ENCODE measurements around the gene ADGRD2.

The ADGRD2 gene

GRCh38 chr9:124438091-124438490, 12.2 kb upstream of the ADGRD2 start:
- Histone ChIP-seq H3K4me1 (ENCODE audit: low read length) (no peaks in the 10 kb centered on the region), H3K9ac (ENCODE audit: low read length) (no peak overlapping the region), H3K9me3 (ENCODE audit: insufficient read depth, low read length) (no peaks in the 10 kb centered on the region), H3K4me3 (ENCODE audit: low read length) (no peak overlapping the region), H3K79me2 (ENCODE audit: low read length) (no peaks in the 10 kb centered on the region), H3K27me3 (ENCODE audit: low read depth, low read length) (0 out of 2 replicates have a peak, but pooled peaks cover 6% of the 10 kb centered on the region), H3K4me2 (ENCODE audit: low read length) (no peak overlapping the region), H3K27ac (ENCODE audit: low read length) (no peak overlapping the region), H2AFZ (ENCODE audit: low read depth, low read length) (no peak overlapping the region), H3K36me3 (replicated peaks; ENCODE audit: low read depth, low read length) (no peaks in the 10 kb centered on the region), H4K20me1 (ENCODE audit: insufficient read depth, low read length) (no peaks in the 10 kb centered on the region)
- TF ChIP-seq CTCF (IDR thresholded peaks at IDR 0.05; ENCODE audit: low read depth, low read length) (no peak), EZH2phosphoT487 (IDR thresholded peaks at IDR 0.05; ENCODE audit: low read depth) (no peak)

- TF ChIP-seq CTCF (IDR thresholded peaks at IDR 0.05; ENCODE audit: low read depth, low read length), result no peak
- no peak for TF ChIP-seq EZH2phosphoT487 (IDR thresholded peaks at IDR 0.05; ENCODE audit: low read depth)
- no peaks in the 10 kb centered on the region for H3K79me2 ChIP-seq (ENCODE audit: low read length)
- no peak overlapping the region for H3K4me3 ChIP-seq (ENCODE audit: low read length)
Measured at GRCh38 chr9:124439086-124439485, 11.2 kb upstream of the ADGRD2 start.

DNA sequence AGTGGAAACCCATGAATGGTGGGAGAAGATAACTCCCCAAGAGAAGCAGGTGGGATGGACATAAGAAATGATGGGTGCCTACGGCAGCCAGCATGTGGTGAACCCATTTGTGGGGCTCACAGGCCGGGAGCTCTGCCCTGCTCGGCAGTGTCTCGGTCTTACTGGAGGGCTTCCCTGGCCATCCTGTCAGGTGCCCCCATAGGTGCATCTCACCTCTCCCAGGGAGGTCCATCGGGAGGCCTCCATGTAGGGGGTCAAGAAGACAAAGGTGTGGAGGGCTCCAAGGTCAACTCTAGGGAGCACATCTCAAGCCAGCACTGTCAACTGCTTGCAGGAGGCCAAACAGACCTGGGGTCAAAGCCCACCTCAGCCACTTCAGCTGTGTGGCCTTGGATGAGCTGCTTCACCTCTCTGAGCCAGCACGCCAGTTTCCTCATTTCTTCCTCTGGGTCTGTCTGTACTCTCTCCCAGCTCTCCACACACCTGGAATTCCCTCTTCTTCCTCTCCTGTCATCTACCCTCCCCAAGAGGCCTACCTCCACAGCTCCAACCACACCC, 10.5 kb upstream of the ADGRD2 start:
- H2AFZ ChIP-seq (ENCODE audit: low read depth, low read length), result no peak overlapping the region
- no peak overlapping the region for H3K9ac ChIP-seq (ENCODE audit: low read length)
- no peaks in the 10 kb centered on the region for H4K20me1 ChIP-seq (ENCODE audit: insufficient read depth, low read length)
- no peaks in the 10 kb centered on the region for H3K36me3 ChIP-seq (replicated peaks; ENCODE audit: low read depth, low read length)
- H3K4me1 ChIP-seq (ENCODE audit: low read length), result no peaks in the 10 kb centered on the region
- no peaks in the 10 kb centered on the region for H3K79me2 ChIP-seq (ENCODE audit: low read length)
- H3K4me2 ChIP-seq (ENCODE audit: low read length), result no peak overlapping the region
- no peaks in the 10 kb centered on the region for H3K27me3 ChIP-seq (ENCODE audit: low read depth, low read length)
- no peak overlapping the region for H3K27ac ChIP-seq (ENCODE audit: low read length)
- TF ChIP-seq CTCF (IDR thresholded peaks at IDR 0.05; ENCODE audit: low read depth, low read length) (no peak), EZH2phosphoT487 (IDR thresholded peaks at IDR 0.05; ENCODE audit: low read depth) (no peak)
- no peak overlapping the region for H3K4me3 ChIP-seq (ENCODE audit: low read length)
- no peaks in the 10 kb centered on the region for H3K9me3 ChIP-seq (ENCODE audit: insufficient read depth, low read length)

More at GRCh38 chr9:124439086-124439485, 11.2 kb upstream of the ADGRD2 start:
- H3K36me3 ChIP-seq (replicated peaks; ENCODE audit: low read depth, low read length), result no peaks in the 10 kb centered on the region
- H3K27me3 ChIP-seq (ENCODE audit: low read depth, low read length), result no peaks in the 10 kb centered on the region
- no peaks in the 10 kb centered on the region for H3K9me3 ChIP-seq (ENCODE audit: insufficient read depth, low read length)
- no peaks in the 10 kb centered on the region for H3K4me1 ChIP-seq (ENCODE audit: low read length)
- no peak overlapping the region for H2AFZ ChIP-seq (ENCODE audit: low read depth, low read length)
- no peak overlapping the region for H3K4me2 ChIP-seq (ENCODE audit: low read length)
- H3K9ac ChIP-seq (ENCODE audit: low read length), result no peak overlapping the region
- no peak overlapping the region for H3K27ac ChIP-seq (ENCODE audit: low read length)
- no peaks in the 10 kb centered on the region for H4K20me1 ChIP-seq (ENCODE audit: insufficient read depth, low read length)

DNA sequence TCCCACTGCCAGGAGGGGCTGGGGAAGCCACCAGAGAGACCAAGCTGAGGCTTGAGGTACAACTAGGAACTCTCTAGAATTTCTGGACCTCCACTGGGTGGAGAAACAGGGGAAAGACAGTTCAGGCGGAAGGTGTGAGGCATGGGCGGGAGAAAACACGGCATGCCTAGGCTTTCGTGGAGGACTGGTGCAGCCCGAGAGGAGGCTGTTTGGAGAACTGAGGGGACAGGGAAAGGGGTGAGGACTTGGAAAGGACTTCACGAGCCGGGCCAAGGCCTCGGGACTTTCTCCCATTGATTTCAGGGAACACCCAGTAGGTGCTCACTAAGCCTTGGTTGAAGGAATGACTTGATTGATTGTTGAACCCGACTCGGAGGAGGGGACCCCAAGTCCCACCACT, 9.5 kb upstream of the ADGRD2 start:
- no peaks in the 10 kb centered on the region for H3K36me3 ChIP-seq (replicated peaks; ENCODE audit: low read depth, low read length)
- H2AFZ ChIP-seq (ENCODE audit: low read depth, low read length), result no peak overlapping the region
- no peaks in the 10 kb centered on the region for H3K4me1 ChIP-seq (ENCODE audit: low read length)
- H3K9ac ChIP-seq (ENCODE audit: low read length), result no peak overlapping the region
- H3K9me3 ChIP-seq (ENCODE audit: insufficient read depth, low read length), result no peaks in the 10 kb centered on the region
- H3K27me3 ChIP-seq (ENCODE audit: low read depth, low read length), result no peaks in the 10 kb centered on the region
- no peaks in the 10 kb centered on the region for H3K79me2 ChIP-seq (ENCODE audit: low read length)
- TF ChIP-seq CTCF (IDR thresholded peaks at IDR 0.05; ENCODE audit: low read depth, low read length) (no peak), EZH2phosphoT487 (IDR thresholded peaks at IDR 0.05; ENCODE audit: low read depth) (no peak)
- no peaks in the 10 kb centered on the region for H4K20me1 ChIP-seq (ENCODE audit: insufficient read depth, low read length)
- no peak overlapping the region for H3K4me3 ChIP-seq (ENCODE audit: low read length)
- H3K27ac ChIP-seq (ENCODE audit: low read length), result no peak overlapping the region
- H3K4me2 ChIP-seq (ENCODE audit: low read length), result no peak overlapping the region

Measured in OCI-LY3 (cell line).